ENCODE data around the gene SLC11A2. TPM values are rescaled to one million over a fixed set of nuclear protein-coding genes. Genes with fewer than 3 reads are reported as not detected.

The SLC11A2 gene
- polyA plus RNA-seq, 3 donors = 11.7 to 69.0 (median 14.9) TPM

GRCh38 chr12:51011955-51012354, 14.2 kb downstream of the SLC11A2 start:
- H3K27ac ChIP-seq (ENCODE audit: low read depth in 1 of 2, low read length in 2 of 2) = no peak overlapping the region
- H3K27me3 ChIP-seq (ENCODE audit: control insufficient read depth in 2 of 2, insufficient read depth in 2 of 2, low read length in 2 of 2) = no peaks in the 10 kb centered on the region
- DNase-seq = no peak
- H4K20me1 ChIP-seq (ENCODE audit: insufficient read depth, low read length) = peaks cover 45% of the 10 kb centered on the region
- Mint-ChIP-seq H3K27ac (peak overlapping the region in 1 of 7 donors; percentile 32), H3K36me3 (peaks cover 7 to 11% of the 10 kb centered on the region in 2 donors), H3K4me1 (peaks cover 32% of the 10 kb centered on the region), H3K9me3 (no peaks in the 10 kb centered on the region), H3K4me3 (no peak overlapping the region), H3K27me3 (ENCODE audit: low read depth in 3 of 3) (no peaks in the 10 kb centered on the region)
- no peak overlapping the region for H3K9ac ChIP-seq (ENCODE audit: insufficient read depth, low read length, poor library complexity, severe bottlenecking)
- no peaks in the 10 kb centered on the region for H3K9me3 ChIP-seq (replicated peaks in 1 of 2; ENCODE audit: control insufficient read depth in 1 of 2, insufficient read depth in 1 of 2, low read length in 2 of 2)
- H3K79me2 ChIP-seq (ENCODE audit: insufficient read depth, low read length) = peaks cover 90% of the 10 kb centered on the region
- H3K4me3 ChIP-seq (replicated peaks in 1 of 3; ENCODE audit: low read depth in 2 of 3, low read length in 3 of 3) = no peak overlapping the region
- WGBS (ENCODE audit: insufficient coverage) = 100% methylated on average over 3 of the region's 4 CpGs
- H2AFZ ChIP-seq (ENCODE audit: insufficient read depth, low read depth, low read length, poor library complexity, severe bottlenecking) = no peak overlapping the region
- no peak overlapping the region for H3K4me2 ChIP-seq (replicated peaks; ENCODE audit: extremely low read depth, low read length, poor library complexity, severe bottlenecking)
- intact Hi-C loops (cut with micrococcal nuclease) = no loop called here
- no peak for TF ChIP-seq CTCF (IDR thresholded peaks at IDR 0.05)
- H3K4me1 ChIP-seq (ENCODE audit: control insufficient read depth in 1 of 2, insufficient read depth in 2 of 2, low read length in 2 of 2) = peaks cover 22 to 31% of the 10 kb centered on the region in 2 donors
- H3K36me3 ChIP-seq (replicated peaks in 1 of 2; ENCODE audit: control insufficient read depth in 1 of 2, insufficient read depth in 2 of 2, low read length in 2 of 2) = peaks cover 6 to 12% of the 10 kb centered on the region in 2 donors

- Mint-ChIP-seq H3K4me3 (peak overlapping the region; percentile 60 to 85), H3K27me3 (ENCODE audit: low read depth in 3 of 3) (no peaks in the 10 kb centered on the region), H3K9me3 (no peaks in the 10 kb centered on the region), H3K27ac (peak overlapping the region; percentile 88 to 96 (median 92)), H3K4me1 (peaks cover 32% of the 10 kb centered on the region), H3K36me3 (peaks cover 33 to 39% of the 10 kb centered on the region in 2 donors)
- Histone ChIP-seq H3K4me1 (ENCODE audit: control insufficient read depth in 1 of 2, insufficient read depth in 2 of 2, low read length in 2 of 2) (peaks cover 22 to 31% of the 10 kb centered on the region in 2 donors), H3K9me3 (replicated peaks in 1 of 2; ENCODE audit: control insufficient read depth in 1 of 2, insufficient read depth in 1 of 2, low read length in 2 of 2) (no peaks in the 10 kb centered on the region), H3K9ac (ENCODE audit: insufficient read depth, low read length, poor library complexity, severe bottlenecking) (peak overlapping the region; percentile 34), H3K27ac (ENCODE audit: low read depth in 1 of 2, low read length in 2 of 2) (peak overlapping the region; percentile 54 to 90), H3K4me3 (replicated peaks in 1 of 3; ENCODE audit: low read depth in 2 of 3, low read length in 3 of 3) (peak overlapping the region; percentile 20 to 74 (median 59)), H3K27me3 (ENCODE audit: control insufficient read depth in 2 of 2, insufficient read depth in 2 of 2, low read length in 2 of 2) (no peaks in the 10 kb centered on the region), H2AFZ (ENCODE audit: insufficient read depth, low read depth, low read length, poor library complexity, severe bottlenecking) (peak overlapping the region; percentile 59), H3K4me2 (replicated peaks; ENCODE audit: extremely low read depth, low read length, poor library complexity, severe bottlenecking) (peak overlapping the region; percentile 80), H4K20me1 (ENCODE audit: insufficient read depth, low read length) (peaks cover 28% of the 10 kb centered on the region), H3K79me2 (ENCODE audit: insufficient read depth, low read length) (peaks cover 63% of the 10 kb centered on the region), H3K36me3 (replicated peaks in 1 of 2; ENCODE audit: control insufficient read depth in 1 of 2, insufficient read depth in 2 of 2, low read length in 2 of 2) (peaks cover 28 to 41% of the 10 kb centered on the region in 2 donors)
- intact Hi-C loops (cut with micrococcal nuclease) = loop anchor here in 1 of 2 donors (2.0 kb wide), 1 partner anchor 16 kb away; no protein-coding TSS in a partner anchor
- peak; percentile 87 to 95 (median 93) for DNase-seq
- WGBS (ENCODE audit: insufficient coverage) = 6% methylated on average over 8 of the region's 8 CpGs
- no peak for TF ChIP-seq CTCF (IDR thresholded peaks at IDR 0.05)
Measured at GRCh38 chr12:51009056-51009440, 17.1 kb downstream of the SLC11A2 start.
